Panc1 (cell line): ENCODE data around the gene WDR48.

Experiments
- POLR2AphosphoS5 ChIP-seq: IDR thresholded peaks from 2 replicates; pipeline ENCODE4 v1.6.1; 2012; ENCODE audit warnings: mild to moderate bottlenecking, low read depth, low read length, moderate library complexity
- REST ChIP-seq, 2 experiments: IDR thresholded peaks; 2 replicates each; pipeline ENCODE4 v1.6.1; 2011 to 2012; ENCODE audit warnings: low read depth in 2 of 2, control low read depth in 1 of 2, low read length in 1 of 2, mild to moderate bottlenecking in 1 of 2, moderate library complexity in 1 of 2; ENCODE audit not compliant: insufficient read depth in 1 of 2
- SIN3A ChIP-seq: IDR thresholded peaks from 2 replicates; pipeline ENCODE4 v1.6.1; 2012; ENCODE audit warnings: low read depth, mild to moderate bottlenecking, low read length, moderate library complexity, borderline replicate concordance; ENCODE audit not compliant: insufficient read depth
- TCF7L2 ChIP-seq: IDR thresholded peaks from 2 replicates; pipeline ENCODE4 v1.6.1; 2011; ENCODE audit warnings: mild to moderate bottlenecking, low read depth, low read length, inconsistent platforms
- TF ChIP-seq, protein P1 (sequence below): fragments of 450-650 bp; IDR thresholded peaks from 2 replicates; pipeline ENCODE4 v1.5.1; 2017; ENCODE audit warnings: mild to moderate bottlenecking

GRCh38 chr3:39021465-39022285 is 30.1 kb upstream of the WDR48 start:
- TF ChIP-seq, protein P1, sequence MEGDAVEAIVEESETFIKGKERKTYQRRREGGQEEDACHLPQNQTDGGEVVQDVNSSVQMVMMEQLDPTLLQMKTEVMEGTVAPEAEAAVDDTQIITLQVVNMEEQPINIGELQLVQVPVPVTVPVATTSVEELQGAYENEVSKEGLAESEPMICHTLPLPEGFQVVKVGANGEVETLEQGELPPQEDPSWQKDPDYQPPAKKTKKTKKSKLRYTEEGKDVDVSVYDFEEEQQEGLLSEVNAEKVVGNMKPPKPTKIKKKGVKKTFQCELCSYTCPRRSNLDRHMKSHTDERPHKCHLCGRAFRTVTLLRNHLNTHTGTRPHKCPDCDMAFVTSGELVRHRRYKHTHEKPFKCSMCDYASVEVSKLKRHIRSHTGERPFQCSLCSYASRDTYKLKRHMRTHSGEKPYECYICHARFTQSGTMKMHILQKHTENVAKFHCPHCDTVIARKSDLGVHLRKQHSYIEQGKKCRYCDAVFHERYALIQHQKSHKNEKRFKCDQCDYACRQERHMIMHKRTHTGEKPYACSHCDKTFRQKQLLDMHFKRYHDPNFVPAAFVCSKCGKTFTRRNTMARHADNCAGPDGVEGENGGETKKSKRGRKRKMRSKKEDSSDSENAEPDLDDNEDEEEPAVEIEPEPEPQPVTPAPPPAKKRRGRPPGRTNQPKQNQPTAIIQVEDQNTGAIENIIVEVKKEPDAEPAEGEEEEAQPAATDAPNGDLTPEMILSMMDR = no peak
- TF ChIP-seq POLR2AphosphoS5 (no peak), SIN3A (no peak), REST (IDR thresholded peaks at IDR 0.05; ENCODE audit: insufficient read depth in 1 of 2, low read depth in 2 of 2, low read length in 1 of 2) (no peak), TCF7L2 (no peak)
